NCI-H1092 treated with DMSO at 0.1 percent for 48 hours (cell line): Measurements from ENCODE around the gene GLG1.
"Not testable (repeated sequence)": the region's sequence is repeated elsewhere in the genome, so short reads cannot be mapped to it uniquely, and the experiment has no call there.

Experiments used
- DNase-seq: peaks from one replicate; lab custom pipeline; 2025; lab: John Stamatoyannopoulos, UW

GLG1 gene

GRCh38 chr16:74537746-74538145 lies 69.2 kb downstream of the GLG1 start:
- DNase-seq, result not testable (repeated sequence)

GRCh38 chr16:74534650-74535049 lies 72.3 kb downstream of the GLG1 start:
- DNase-seq, result not testable (repeated sequence)

- no peak for DNase-seq
Observed at GRCh38 chr16:74524926-74525325, 82.0 kb downstream of the GLG1 start.

GRCh38 chr16:74524117-74524516 lies 82.8 kb downstream of the GLG1 start:
- no peak for DNase-seq

GRCh38 chr16:74523706-74524105 lies 83.2 kb downstream of the GLG1 start:
- not testable (repeated sequence) for DNase-seq

GRCh38 chr16:74522160-74522559 lies 84.8 kb downstream of the GLG1 start:
- no peak for DNase-seq

GRCh38 chr16:74521691-74522090 lies 85.2 kb downstream of the GLG1 start:
- DNase-seq, result no peak

- not testable (repeated sequence) for DNase-seq
Observed at GRCh38 chr16:74518934-74519333, 88.0 kb downstream of the GLG1 start.

GRCh38 chr16:74511961-74512360 lies 95.0 kb downstream of the GLG1 start:
- no peak for DNase-seq

GRCh38 chr16:74505011-74505410 lies 101.9 kb downstream of the GLG1 start:
- no peak for DNase-seq

GRCh38 chr16:74503412-74503811 lies 103.5 kb downstream of the GLG1 start:
- DNase-seq, result no peak

- DNase-seq, result peak; percentile 9
Observed at GRCh38 chr16:74501484-74502478, 105.1 kb downstream of the GLG1 start.

GRCh38 chr16:74500907-74501306 lies 106.0 kb downstream of the GLG1 start:
- no peak for DNase-seq

GRCh38 chr16:74499114-74499513 lies 107.8 kb downstream of the GLG1 start:
- DNase-seq, result no peak

- DNase-seq, result no peak
Observed at GRCh38 chr16:74497761-74498160, 109.2 kb downstream of the GLG1 start.

GRCh38 chr16:74496054-74496453 lies 110.9 kb downstream of the GLG1 start:
- no peak for DNase-seq

GRCh38 chr16:74492976-74493375 lies 113.9 kb downstream of the GLG1 start:
- no peak for DNase-seq

- DNase-seq, result no peak
Observed at GRCh38 chr16:74487634-74488495, 119.0 kb downstream of the GLG1 start.

GRCh38 chr16:74485916-74486315 lies 121.0 kb downstream of the GLG1 start:
- DNase-seq, result no peak

GRCh38 chr16:74480150-74481029 lies 126.5 kb downstream of the GLG1 start:
- no peak for DNase-seq

- no peak for DNase-seq
Observed at GRCh38 chr16:74477226-74477625, 129.7 kb downstream of the GLG1 start.

GRCh38 chr16:74474416-74474815 lies 132.5 kb downstream of the GLG1 start:
- no peak for DNase-seq
